Activated CD8-positive, alpha-beta memory T cell treated with anti-CD3 and anti-CD28 coated beads, Interleukin-2, amount 50 U/mL, for 4 hours (primary cell): ENCODE data around the gene ING3.
"Not testable (repeated sequence)": the region's sequence is repeated elsewhere in the genome, so short reads cannot be mapped to it uniquely, and the experiment has no call there.

ENCODE experiments used
- DNase-seq: peaks from one replicate; pipeline ENCODE4 v3.0.0-alpha.2; 2020

ING3 gene

GRCh38 chr7:120951309-120951699, 727 bp downstream of the ING3 start:
- no peak for DNase-seq

DNA sequence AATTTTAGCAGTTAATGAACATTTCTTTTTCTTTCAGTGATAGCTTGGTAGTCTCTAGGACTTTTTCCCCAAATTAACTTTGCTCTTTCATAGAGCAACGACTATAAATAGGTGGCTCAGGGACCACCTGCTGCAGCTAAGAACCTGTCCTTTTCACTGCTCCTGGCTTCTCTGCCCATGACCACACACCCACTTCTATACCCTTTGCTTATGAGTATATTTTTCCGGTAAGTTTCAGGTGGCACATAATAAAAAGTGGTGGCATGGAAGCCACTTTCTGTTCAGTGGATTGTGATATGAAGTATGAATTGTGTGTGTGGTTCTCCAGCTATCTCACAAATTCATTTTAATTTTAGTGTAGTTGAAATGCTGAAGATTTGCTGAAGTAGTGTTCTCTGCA, 1.2 kb downstream of the ING3 start:
- no peak for DNase-seq

DNA sequence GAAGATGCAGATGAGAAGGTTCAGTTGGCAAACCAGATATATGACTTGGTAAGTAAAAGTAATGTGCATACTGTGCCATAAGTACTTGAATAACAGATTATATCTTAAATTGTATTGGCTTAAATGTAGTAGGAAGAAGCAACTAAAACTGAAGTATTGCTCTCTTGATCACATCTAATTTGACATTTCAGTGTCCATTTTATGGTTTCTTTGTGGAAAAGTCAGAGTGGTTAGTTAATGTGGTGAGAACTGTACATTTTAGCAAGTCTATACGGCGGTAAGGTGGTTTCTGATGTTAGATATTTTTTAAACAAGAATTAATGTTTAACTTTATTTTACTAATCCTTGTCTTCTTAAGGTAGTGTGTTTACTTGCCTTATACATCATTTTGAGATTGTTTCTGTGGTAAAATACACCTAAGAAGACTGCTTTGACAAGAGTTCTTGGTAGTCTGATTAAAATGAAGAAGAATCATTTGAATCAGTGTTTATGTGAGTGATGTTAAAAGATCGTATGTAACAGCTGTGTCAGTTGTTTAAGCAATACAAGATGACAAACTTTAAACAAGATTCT, 5.1 kb downstream of the ING3 start:
- no peak for DNase-seq

DNA sequence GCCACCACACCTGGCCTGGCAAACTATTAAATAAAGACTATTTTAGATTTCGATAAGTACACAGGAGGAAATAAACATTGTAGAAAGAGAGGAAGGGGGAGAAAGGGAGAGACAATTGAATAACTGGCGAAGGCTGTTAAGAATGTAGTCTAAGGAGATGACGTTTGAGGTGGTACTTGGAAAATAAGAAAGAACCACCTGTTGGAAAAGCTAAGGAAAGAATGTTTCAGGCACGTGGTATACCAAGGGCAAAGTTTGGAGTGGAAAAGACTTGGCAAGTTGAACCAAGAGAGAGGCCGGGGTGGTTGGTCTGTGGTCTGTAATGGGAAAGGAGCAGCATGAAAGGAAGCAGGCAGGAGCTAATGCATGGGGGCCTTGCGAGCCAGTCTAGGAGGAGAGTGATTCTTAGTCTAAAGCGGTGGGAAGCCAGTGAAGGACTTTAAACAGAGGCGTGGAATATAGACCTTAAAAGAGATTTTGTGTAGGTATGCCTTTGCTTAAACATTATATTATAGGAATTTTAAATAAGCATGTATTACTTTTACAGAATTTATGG, 9.4 kb downstream of the ING3 start:
- no peak for DNase-seq

GRCh38 chr7:120960714-120961113, 10.1 kb downstream of the ING3 start:
- no peak for DNase-seq

DNA sequence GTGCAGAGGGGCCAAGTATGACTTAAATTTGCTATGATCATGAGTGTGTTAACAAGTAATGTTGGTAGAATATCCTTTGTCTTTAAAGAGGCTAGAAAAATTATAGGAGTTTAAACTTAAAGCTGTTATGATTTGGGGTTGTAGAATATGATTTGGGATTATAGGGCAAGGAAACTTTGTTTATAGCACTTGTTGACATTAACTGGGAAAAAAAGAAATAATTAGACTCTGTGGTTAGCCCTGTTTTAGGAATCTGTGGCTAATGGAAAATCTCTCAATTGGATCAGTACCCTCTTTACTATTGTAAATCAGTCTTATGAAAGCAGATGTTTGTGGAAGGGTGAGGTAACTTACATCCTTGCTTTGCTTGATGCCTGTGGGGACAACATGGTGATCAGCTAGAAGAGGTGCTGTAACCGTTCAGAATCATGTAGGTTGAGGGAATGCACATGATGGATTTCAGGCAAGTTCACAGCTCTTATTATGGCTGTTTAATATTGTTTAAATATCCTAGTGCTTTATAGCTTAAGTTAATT, 11.1 kb downstream of the ING3 start:
- no peak for DNase-seq

DNA sequence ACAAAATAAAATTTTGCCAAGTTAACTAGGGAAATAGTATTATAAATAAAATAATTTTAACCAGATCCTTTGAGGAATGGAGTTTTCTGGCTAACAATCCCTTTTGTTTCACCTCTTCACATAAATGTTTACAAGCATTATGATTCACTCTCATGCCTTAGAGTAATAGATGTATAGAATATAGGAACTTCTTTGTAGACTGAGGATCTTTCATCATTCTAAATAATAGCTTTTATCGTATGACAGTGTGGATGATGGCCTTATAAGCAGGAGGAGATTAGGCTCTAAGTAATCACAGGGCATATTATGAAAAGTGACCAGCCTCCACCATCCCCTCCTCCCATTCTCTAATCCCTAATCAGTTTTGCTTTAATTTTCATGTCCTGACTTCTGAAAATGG, 13.5 kb downstream of the ING3 start:
- DNase-seq: no peak

DNA sequence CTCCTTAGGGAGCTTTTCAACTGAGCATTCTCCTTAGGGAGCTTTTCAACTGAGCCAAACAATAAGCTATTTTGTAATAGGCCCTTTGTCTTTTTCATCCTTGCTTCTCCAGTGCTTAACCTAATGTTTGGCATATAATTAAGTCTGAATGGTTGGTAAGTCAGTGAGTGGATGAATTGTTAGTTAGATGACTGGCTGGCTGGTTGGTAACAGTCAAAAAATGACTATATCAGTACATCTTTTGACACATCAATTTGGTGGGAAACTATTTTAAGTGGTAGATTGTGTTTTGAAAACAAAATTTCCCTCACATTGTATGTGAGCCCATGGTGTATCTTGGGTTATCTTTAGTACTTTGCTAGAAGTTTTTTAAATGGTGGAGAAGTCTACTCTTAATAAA, 16.4 kb downstream of the ING3 start:
- DNase-seq: no peak

- no peak for DNase-seq
These were observed 23.3 kb downstream of the ING3 start for GRCh38 chr7:120973849-120974248.

GRCh38 chr7:120979765-120980499, 29.4 kb downstream of the ING3 start:
- DNase-seq: no peak

GRCh38 chr7:120981117-120981516, 30.5 kb downstream of the ING3 start:
- DNase-seq: no peak

- no peak for DNase-seq
These were observed 31.5 kb downstream of the ING3 start for GRCh38 chr7:120981888-120982615.

DNA sequence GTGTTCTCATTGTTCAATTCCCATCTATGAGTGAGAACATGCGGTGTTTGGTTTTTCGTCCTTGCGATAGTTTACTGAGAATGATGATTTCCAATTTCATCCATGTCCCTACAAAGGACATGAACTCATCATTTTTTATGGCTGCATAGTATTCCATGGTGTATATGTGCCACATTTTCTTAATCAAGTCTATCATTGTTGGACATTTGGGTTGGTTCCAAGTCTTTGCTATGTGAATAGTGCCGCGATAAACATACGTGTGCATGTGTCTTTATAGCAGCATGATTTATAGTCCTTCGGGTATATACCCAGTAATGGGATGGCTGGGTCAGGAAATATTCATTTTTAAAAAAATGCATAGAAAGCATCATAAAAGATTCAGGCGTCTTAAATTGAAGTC, 33.0 kb downstream of the ING3 start:
- DNase-seq: not testable (repeated sequence)

DNA sequence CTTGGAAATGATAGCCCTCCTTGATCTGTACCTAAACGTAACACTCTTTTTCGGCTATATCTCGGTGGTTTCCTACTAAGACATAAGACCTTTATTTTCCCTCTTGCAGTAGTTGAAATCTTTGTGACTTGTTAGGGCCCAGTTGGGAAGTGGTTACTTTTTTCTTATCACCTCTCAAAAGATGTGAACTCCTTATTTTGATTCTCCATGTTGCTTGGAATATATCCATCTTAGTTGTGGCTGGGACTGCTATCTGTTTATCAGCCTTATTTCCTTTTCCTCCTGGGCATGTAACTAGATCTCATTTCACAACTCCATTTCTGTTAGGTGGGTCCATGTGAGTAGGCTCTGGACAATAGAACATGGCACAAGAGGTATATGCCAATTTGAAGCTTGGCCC, 33.8 kb downstream of the ING3 start:
- DNase-seq: no peak

DNA sequence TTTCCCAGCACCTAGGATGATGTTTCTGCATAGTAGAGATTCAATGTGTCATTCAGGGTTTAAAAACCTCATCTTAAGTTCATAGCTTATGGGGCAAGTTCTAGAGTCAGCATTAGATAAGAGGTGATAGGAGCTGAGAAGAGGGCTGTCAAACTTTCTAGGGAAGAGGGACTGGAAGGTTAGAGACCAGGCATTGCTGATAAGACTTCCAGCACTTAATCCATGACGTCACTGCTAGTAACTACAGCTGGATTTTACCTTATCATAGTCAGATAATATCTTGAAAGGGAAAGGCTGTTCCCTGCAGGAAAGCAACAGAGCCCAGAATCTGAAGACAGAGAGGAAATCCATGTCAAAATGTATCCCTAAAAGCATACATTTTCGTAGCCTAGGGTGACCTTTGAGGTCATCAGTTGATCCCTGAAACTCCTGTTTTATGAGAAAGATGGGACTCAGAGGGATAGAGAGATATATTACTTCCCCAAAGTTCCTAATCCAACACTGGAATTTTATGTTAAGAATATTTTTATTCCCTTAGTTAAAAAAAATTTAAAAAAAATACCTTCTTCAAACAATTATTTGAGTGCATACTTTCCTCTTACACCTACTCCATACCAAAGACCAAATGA, 34.7 kb downstream of the ING3 start:
- DNase-seq: no peak

- no peak for DNase-seq
These were observed 35.3 kb downstream of the ING3 start for GRCh38 chr7:120985839-120986238.

DNA sequence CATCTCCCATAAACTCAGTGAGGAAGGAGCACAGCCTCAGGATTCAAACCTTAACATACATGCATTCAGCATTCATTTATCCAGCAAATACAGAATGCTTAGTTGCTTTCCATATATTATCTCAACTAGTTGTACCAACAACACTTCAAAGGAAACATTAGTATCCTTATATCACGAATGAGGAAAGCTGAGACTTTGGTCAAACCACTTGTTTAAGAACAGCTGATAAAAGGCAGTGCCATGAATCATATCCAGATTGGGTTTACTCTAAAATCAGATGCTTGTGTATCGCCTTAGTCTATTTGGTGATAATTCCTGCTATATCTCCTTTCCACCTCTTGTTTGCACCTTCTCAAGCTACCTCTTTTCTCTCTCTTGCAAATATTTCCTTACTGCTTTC, 36.1 kb downstream of the ING3 start:
- no peak for DNase-seq

DNA sequence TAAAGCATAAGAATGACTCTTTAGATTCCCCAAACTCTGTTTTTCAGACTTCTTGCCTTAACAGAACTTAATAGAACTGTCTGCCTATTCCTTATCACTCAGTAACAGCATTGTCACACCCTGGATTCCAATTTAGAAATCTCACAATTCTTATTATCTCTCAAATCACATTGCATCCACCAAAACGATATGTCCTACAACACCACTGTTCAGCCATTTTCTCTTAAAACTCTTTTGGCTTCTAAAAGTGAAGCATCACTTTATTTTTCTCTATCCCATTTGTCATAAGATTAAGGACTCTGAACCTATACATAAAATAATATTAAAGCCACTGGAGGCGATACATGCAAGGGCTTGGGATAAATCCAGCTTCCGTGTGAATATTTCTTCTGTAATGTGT, 36.7 kb downstream of the ING3 start:
- DNase-seq: no peak

DNA sequence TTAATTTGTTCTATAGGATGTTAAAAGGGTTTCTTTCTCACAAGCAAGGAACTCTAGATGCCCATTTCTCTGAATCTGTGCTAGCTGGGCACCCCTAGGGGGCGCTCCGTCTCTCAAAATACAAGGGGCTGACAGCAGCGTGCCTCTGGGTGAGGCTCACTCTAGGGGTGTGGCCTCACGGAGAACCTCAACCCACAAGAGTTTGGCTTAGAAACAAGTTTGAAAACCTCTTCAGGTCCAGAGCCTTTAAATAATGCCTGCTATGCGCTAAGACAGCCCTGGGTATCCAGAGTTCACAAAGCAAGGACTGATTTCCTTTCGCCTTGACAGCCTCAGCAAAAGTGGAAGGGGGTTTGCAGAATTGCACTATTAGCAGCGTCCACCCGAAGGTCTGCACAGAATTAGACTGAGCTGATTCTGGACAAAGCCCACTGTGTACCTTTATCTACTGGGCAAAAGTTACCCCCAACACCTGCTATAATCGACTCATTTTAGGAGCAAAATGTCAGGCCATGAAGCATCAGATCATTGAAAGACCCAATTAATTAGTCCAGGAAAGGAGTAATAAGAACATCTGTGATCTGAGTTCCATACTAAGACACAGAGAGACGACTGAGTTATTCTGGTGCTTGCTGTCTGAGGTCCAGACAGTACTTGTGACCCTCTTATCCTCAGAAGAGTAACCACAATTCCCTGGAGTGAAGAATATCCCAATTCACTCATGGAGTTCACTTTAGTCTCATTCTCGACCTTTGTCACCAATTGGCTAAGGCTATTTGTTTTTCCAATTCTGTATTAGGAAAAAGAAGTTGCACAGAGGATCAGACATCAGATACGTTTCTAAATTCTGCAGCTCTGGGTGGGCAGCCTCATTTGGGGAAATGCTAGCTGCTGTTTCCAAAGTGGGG, 37.4 kb downstream of the ING3 start:
- DNase-seq: peak; percentile 84

DNA sequence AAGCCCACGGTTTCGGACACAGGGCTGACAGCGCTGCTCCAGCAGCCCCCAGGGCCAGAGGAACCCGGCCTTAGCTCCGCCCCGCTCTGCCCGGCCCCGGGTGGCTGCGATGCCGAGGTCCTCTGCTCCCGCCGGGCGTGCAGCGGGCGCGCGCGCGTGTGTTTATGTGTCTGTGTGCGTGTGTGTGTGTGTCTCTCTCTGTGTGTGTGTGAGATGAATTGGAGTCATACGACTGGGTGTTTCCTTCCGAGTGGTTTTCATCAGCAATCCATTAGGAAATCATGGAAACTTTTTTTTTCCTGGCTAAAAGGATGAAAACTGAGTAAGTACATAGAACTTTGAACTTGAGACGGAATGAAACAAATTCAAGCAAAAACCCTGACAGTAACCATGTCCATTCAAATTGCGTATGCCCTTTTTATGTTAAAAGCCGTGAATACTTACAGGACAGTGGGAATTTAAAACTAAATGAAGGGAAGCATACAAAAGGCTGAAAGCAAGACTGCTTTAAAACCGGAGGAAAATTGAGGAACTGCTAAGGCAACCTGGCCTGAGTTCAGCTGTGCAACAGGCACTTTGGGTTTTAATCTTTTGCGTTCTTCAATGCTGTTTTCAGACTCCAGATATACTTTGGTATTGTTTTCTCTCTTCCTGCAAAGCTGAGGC, 38.1 kb downstream of the ING3 start, which contains the start of gene CPED1:
Gene CPED1 (plus strand): TSS at position 121 of the 666 bp plus-strand sequence. CDS start 911 bp downstream, outside the sequence.
- peak; percentile 23 for DNase-seq
